SIG-M5 treated with dmso at 0.1 percent for 504 hours (cell line): ENCODE results near the gene BBS12.

Source experiments
- DNase-seq: peaks from one replicate; lab custom pipeline; 2025; ENCODE audit not compliant: unreplicated experiment; lab: John Stamatoyannopoulos, UW

The BBS12 gene

DNA sequence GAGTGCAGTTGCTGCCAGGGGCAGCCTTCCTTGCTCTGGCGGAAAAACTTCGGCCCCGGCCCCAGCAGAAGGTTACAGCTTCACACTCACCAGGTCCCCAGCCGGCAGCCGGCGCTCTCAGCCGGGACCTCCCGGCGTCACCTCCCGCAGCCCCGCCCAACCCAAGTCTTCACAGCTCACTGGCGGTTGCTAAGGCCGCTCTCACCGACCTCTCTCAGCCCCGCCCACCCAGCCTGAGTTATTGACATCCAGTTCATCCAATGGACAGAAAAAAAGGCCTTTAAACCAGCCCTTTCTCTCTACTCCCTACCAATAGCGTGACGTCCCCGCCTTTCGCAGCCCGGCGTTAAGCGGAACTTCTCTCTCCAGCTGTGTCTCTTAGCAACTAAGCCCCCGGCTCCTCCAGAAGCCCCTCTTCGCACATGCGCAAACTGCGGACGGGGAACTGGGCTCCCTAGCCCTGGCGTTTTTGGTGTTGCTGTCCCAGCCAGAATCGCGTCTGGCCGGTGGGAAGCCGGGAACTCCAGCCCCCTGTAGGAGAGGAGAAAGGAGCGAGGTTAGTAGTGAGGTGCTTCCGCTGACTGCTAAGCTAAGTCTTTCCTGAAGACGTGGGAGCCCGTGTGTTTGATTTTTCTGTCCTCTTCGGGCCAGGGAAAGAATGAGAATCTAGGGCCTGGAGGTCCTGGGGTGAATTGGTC lies at the start of gene BBS12:
Gene BBS12, plus strand, starts transcription at position 376 of the 698 bp plus-strand sequence. CDS start 9,189 bp downstream, outside the sequence.
- peak; percentile 98 for DNase-seq

DNA sequence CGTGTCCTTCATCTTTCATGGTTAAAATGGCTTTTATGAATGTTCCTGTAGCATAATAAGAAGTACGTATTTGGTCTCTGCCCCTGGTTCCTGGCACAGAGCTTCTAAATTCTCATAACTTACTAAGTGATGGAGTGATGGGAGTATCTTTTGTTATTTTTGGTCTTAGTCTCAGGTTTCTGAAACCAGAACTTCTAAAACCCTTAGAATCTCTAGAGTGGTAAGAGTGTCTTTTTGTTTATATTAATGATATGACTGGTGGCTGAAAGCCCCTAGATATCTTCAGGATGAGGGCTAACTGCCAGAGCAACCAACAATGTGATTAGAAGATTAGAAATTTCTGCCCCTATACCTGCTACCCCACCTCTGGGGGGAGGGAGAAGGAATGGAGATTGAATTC lies 45.8 kb upstream of the BBS12 start:
- no peak for DNase-seq

DNA sequence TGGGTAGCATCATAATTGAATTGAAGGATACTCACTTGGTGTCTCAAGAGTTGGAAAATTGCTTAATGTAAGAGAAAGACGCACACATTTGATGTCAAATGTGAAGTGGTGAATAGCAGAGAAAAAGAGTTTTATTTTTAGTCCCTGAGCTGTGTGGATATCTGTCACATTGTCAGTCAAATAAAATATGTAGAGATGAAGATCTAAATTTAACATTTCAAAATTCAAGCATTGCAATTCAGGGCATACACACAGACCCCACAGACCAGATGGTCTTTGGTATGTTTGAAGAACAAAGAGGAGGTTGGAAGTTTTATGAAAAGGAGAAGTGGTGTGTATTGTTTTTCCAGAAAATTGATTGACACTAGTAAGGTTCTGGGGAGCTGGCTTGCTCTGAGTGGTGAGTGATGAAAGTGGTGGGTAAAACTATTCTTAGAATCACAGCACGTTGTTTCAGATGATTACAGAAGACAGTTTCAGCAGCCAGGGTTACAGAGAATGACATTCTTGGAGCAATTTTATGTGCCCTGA lies 44.9 kb upstream of the BBS12 start:
- peak; percentile 96 for DNase-seq

GRCh38 chr4:122688529-122689140 lies 43.9 kb upstream of the BBS12 start:
- no peak for DNase-seq

DNA sequence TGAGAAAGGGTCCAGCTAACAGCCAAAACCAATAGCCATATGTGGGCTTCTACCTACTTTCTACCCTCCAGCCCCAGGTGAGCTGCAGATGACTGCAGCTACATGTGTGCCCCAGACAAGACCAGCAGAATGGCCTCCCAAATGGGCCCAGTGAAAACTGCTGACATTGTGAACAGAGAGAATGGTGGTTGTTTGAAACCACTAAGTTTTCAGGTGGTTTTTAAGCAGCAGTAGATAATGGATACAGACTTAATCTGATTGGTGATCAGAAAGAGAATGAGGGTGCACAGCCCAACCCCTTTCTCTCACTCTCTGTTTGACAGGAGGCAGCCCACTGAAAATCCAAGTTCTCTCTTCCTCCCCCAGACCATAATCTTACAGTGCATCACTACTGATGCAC lies 42.5 kb upstream of the BBS12 start:
- no peak for DNase-seq

DNA sequence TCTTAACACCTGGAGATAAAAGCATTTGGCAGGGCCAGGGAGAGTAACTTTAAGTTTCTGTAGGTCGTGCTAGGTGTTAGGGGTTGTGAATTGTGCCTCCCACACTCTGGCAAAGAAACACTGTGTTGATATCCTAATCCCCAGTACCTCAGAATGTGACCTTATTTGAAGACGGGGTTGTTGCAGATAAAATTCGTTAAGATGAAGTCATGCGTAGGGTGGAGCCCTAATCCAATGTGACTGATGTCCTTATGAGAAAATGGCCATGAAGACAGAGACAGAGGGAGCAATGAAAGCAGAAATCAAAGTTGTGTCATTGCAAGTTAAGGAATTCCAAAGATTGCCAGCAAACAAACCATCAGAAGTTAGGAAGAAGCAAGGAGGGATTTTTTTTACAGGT lies 40.5 kb upstream of the BBS12 start:
- DNase-seq, result no peak

DNA sequence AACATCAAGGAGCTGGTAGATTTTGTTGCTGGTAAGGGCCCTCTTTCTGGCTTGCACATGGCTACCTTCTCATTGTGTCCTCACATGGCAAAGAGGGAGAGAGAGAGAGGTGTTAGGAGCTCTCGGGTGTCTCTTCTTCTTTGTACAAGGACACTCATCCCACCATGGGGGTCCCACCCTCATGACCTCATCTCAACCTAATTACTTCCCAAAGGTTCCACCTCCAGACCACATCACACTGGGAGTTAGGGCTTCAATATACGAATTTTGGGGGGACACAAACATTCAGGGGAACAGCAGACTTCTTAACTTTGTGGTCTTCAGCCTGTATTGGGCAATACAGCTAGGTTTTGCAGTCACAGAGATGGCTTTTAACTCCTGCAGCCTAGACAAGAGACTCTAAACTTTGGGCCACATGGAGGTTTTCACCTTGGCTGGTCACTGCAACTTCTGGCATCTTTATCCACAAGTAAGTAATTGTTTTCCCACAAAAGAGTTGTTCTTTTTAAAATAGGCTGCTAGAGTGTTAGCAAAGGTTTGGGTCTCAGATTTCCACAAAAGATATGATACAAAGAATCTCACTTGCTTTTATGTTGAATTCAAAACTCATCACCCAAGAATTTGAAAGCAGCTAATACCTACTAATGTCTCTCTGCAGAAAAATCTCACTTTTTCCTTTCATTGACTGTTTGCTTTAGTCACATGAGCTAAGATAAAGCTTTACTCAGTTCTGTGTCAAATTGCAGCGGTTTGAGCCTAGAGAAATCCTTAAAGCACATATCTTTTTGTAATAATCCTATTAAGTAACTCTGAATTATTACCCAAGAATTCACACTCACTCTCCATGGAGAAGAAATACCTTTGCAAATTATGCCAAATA lies 39.6 kb upstream of the BBS12 start:
- no peak for DNase-seq

DNA sequence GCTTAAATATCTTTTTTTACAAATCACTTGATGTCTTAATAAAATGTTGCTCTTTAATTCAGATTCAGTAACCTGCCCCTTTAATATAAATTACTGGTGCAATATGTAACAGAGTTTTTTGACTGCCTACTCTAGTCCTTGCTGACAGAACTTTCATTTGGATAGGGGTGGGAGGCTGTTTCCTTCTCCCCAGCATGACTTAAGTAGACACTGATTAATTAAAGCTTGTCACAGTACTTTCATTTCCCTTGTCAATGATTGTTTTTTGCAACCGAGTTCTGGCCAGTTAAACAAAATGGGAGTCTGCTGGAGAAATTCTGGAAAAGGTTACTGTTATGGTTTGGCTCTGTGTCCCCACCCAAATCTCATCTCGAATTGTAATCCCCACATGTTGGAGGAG lies 37.3 kb upstream of the BBS12 start:
- DNase-seq, result no peak

- no peak for DNase-seq
Observed at GRCh38 chr4:122700178-122700725, 32.3 kb upstream of the BBS12 start.

- no peak for DNase-seq
Observed at GRCh38 chr4:122701061-122701460, 31.4 kb upstream of the BBS12 start.

- DNase-seq, result peak; percentile 13
Observed at GRCh38 chr4:122701965-122702364, 30.5 kb upstream of the BBS12 start.

GRCh38 chr4:122702939-122703338 lies 29.6 kb upstream of the BBS12 start:
- DNase-seq, result no peak

GRCh38 chr4:122703868-122704267 lies 28.6 kb upstream of the BBS12 start:
- DNase-seq, result no peak

DNA sequence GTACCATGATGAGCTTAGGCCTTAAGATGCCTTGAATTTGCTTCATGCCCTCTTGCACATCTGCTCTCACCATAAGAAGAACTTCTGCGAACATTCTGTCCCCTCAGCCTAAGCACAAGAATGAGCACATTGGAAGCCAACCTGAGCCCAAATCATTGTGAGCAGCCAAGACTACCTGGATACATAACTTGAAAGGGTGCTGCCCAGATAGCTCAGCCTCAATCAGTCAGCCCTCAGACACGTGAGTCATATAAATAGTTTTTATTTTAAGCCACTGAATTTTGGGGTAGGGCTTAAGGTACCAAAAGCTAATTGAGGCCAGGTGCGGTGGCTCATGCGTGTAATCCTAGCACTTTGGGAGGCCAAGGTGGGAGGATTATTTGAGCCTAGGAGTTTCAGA lies 27.5 kb upstream of the BBS12 start:
- DNase-seq, result no peak

DNA sequence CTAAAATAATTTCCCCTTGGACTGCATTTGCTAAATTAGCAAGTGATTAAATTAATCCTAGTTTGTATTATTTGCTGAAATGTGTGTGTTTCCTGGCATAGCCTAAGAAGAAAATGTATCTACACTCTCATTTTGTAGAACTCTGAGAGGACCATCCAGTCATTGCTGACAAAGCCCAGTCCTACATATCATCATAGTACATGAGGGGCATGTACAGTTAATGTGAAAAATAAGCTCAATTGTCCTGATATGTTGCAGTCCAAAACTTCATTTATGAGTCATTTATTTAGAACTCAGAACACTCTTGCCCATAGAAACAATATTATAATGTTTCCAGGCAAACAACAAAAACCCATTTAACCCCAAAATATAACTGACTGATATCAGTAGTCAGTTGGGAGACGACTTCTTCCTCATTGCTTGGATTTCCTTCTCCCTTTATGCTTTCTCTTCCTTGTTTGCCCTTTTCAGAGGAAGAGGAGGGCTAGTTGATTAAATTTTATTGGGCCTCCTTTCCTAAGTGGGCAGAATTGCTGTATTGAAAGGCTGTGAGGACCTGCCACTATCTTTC lies 26.9 kb upstream of the BBS12 start:
- no peak for DNase-seq

- DNase-seq, result no peak
Observed at GRCh38 chr4:122706511-122706910, 26.0 kb upstream of the BBS12 start.

GRCh38 chr4:122707497-122707896 lies 25.0 kb upstream of the BBS12 start:
- no peak for DNase-seq

DNA sequence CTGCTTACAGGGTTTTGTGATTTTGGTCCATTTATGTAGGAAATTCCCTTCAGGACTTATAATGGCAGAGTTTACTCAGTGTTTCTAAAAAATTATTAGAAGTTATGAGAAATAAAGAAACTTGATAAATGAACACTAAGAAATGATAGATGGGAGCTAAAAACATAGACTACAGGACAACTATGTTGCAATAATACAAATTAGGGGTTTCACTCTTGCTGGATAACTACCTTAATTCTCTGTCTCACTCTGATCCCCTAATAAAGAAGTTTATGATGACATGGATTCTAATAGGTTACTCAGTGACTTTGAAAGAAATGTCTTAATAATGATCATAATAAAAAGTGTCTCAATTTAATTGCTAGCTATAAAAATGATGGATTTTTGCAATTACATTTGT lies 23.3 kb upstream of the BBS12 start:
- no peak for DNase-seq

DNA sequence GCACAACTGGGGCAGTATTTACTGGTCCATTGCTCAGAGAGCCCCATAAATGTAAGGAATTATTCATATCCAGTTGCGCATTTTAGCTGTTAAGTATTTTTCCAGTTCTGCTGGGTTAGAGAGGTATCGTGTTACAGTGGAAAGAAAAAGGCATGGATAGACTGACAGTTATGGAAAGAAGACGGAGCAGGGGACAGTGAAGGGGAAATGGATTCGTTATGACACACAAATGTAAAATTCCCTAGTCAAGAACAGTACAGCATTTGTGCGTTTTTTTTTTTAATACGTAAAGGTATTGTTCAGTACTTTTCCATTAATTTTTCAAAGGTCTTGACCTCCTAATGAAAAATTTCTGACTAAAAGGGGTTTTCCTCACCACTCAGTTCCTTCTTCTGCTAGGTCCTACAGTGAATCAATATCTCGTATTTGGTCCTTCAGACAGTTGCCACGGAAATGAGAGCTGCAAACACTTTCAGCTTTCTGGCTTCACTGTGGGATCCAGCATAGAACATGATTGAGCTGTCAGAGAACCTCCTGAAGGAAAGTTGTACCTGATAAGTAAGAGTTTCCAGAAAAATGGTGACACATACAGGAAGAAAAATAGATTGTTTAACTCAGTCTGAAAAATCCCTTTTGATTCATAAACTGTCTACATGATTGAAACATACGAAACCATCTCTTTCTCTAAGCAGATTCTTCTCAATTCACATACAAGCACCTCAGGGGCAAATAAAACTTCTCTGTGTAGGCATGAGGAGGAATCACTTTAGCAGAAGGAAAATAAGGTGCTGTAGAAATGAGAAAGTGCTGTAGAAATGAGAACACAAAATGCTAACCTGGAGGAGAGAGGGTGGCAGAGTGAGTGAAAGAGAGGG lies 21.8 kb upstream of the BBS12 start:
- no peak for DNase-seq

- no peak for DNase-seq
Observed at GRCh38 chr4:122711919-122712318, 20.6 kb upstream of the BBS12 start.
